T-helper 2 cell treated with Interferon-gamma antibody and Interleukin-4, amounts not matched to agents 5 μg/mL and 100 μg/mL, for 36 hours (primary cell): ENCODE results near the gene ANO1.

ENCODE experiments used
- DNase-seq: peaks from one replicate; pipeline ENCODE4 v3.0.0; 2021; ENCODE audit warnings: low spot score
- H3K27ac Mint-ChIP-seq: one replicate; pipeline ENCODE4 v1.8.0; 2021; ENCODE audit warnings: mild to moderate bottlenecking, mixed read lengths
- H3K27me3 Mint-ChIP-seq: one replicate; pipeline ENCODE4 v1.8.0; 2021; ENCODE audit warnings: low read depth, mixed read lengths
- H3K36me3 Mint-ChIP-seq: one replicate; pipeline ENCODE4 v1.8.0; 2021; ENCODE audit warnings: low read depth, mixed read lengths
- H3K4me1 Mint-ChIP-seq: one replicate; pipeline ENCODE4 v1.8.0; 2021; ENCODE audit warnings: low read depth, mixed read lengths
- H3K4me3 Mint-ChIP-seq: one replicate; pipeline ENCODE4 v1.8.0; 2022; ENCODE audit warnings: mild to moderate bottlenecking, moderate library complexity, mixed read lengths
- H3K9me3 Mint-ChIP-seq: one replicate; pipeline ENCODE4 v1.8.0; 2021; ENCODE audit warnings: mixed read lengths

Gene ANO1

DNA sequence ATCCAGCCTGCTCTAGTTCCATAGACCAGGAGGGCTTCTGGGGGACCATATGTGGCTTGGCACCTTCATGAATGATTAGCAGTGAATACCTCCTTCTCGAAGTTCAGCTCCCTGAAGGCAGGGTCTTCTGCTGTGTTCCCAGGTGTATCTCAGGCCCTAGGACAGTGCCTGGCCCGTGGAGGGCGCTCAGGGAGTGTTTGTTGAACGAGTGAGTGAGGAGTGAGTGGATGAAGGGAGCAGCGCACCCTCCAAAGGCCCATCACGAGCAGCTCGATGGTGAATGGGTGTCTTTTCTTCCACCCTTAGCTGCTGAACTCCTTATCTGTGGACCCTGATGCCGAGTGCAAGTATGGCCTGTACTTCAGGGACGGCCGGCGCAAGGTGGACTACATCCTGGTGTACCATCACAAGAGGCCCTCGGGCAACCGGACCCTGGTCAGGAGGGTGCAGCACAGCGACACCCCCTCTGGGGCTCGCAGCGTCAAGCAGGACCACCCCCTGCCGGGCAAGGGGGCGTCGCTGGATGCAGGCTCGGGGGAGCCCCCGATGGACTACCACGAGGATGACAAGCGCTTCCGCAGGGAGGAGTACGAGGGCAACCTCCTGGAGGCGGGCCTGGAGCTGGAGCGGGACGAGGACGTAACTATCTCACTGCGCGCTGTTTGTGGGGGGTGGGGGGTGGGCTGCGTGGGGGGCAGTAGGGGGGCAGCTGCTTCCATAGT is 9.5 kb downstream of the ANO1 start:
- Mint-ChIP-seq H3K27ac (no peak overlapping the region), H3K4me1 (no peaks in the 10 kb centered on the region), H3K36me3 (no peaks in the 10 kb centered on the region), H3K9me3 (no peaks in the 10 kb centered on the region), H3K27me3 (no peaks in the 10 kb centered on the region), H3K4me3 (no peak overlapping the region)
- no peak for DNase-seq

- H3K36me3 Mint-ChIP-seq = no peaks in the 10 kb centered on the region
- H3K27me3 Mint-ChIP-seq = no peaks in the 10 kb centered on the region
- no peak overlapping the region for H3K4me3 Mint-ChIP-seq
- no peaks in the 10 kb centered on the region for H3K9me3 Mint-ChIP-seq
- no peaks in the 10 kb centered on the region for H3K4me1 Mint-ChIP-seq
- DNase-seq = no peak
- H3K27ac Mint-ChIP-seq = no peak overlapping the region
Observed at GRCh38 chr11:70088735-70089250, 10.7 kb downstream of the ANO1 start.

GRCh38 chr11:70089631-70090030 is 11.5 kb downstream of the ANO1 start:
- Mint-ChIP-seq H3K4me1 (no peaks in the 10 kb centered on the region), H3K27ac (no peak overlapping the region), H3K4me3 (no peak overlapping the region), H3K27me3 (no peaks in the 10 kb centered on the region), H3K9me3 (no peaks in the 10 kb centered on the region), H3K36me3 (no peaks in the 10 kb centered on the region)
- DNase-seq = no peak

GRCh38 chr11:70090961-70091381 is 12.9 kb downstream of the ANO1 start:
- Mint-ChIP-seq H3K9me3 (no peaks in the 10 kb centered on the region), H3K27ac (no peak overlapping the region), H3K4me3 (no peak overlapping the region), H3K27me3 (peaks cover 2% of the 10 kb centered on the region), H3K36me3 (no peaks in the 10 kb centered on the region), H3K4me1 (no peaks in the 10 kb centered on the region)
- DNase-seq = no peak

DNA sequence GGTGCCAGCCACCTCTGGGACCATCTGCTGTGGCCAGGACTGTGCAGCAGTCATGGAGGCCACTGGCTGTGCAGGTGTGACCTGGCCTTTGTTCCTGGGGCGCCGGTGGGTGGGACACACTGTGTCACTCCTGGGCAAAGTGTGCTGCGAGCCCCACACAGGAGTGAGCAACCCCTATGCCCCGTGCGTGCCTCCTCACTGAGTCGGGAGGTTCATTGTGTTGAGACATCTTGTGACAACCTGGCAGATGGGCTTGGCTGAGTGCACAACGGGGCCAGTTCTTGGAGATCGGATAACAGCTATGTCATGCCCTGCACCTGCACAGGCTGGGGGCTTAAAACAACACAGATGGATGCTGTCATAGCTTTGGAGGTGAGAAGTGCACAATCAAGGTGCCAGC is 13.5 kb downstream of the ANO1 start:
- Mint-ChIP-seq H3K4me3 (no peak overlapping the region), H3K9me3 (no peaks in the 10 kb centered on the region), H3K36me3 (no peaks in the 10 kb centered on the region), H3K27ac (no peak overlapping the region), H3K4me1 (no peaks in the 10 kb centered on the region), H3K27me3 (peaks cover 2% of the 10 kb centered on the region)
- no peak for DNase-seq

DNA sequence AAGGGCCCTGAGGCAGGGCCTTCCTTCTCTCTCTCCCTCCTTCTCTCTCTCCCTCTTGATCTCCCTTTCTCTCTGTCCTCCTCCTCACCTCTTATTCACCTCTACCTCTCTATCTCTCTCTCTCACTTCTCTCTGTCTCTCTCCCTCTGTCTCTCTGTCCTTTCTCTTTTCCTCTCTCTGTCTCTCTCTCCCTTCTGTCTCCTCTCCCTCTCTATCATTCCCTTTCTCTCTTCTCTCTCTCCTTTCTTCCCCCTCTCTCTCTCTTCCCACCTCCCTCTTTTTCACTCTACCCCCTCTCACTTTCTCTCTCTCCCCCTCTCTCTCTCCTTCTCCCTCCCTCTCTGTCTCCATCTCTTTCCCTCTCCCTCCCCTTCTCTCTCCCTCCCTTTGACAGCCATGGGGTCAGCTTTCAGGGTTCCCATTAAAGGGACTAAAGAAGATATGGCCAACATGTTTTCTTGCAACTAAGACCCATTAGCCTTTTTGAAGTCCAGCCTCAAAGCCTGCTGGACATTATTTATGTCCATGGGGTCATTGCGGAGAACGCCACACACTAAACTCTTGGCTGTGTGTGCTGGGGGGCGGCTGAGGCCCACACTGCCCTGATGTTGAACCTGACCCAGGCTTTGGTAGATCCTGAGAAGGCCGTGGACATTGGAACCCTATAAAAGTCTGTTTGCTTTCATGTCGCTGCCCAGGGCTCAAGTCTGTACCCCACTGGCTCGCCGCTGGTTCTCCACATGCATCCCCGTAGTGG is 15.0 kb downstream of the ANO1 start:
- Mint-ChIP-seq H3K36me3 (no peaks in the 10 kb centered on the region), H3K27me3 (peaks cover 2% of the 10 kb centered on the region), H3K9me3 (no peaks in the 10 kb centered on the region), H3K4me1 (no peaks in the 10 kb centered on the region), H3K27ac (no peak overlapping the region), H3K4me3 (no peak overlapping the region)
- no peak for DNase-seq

DNA sequence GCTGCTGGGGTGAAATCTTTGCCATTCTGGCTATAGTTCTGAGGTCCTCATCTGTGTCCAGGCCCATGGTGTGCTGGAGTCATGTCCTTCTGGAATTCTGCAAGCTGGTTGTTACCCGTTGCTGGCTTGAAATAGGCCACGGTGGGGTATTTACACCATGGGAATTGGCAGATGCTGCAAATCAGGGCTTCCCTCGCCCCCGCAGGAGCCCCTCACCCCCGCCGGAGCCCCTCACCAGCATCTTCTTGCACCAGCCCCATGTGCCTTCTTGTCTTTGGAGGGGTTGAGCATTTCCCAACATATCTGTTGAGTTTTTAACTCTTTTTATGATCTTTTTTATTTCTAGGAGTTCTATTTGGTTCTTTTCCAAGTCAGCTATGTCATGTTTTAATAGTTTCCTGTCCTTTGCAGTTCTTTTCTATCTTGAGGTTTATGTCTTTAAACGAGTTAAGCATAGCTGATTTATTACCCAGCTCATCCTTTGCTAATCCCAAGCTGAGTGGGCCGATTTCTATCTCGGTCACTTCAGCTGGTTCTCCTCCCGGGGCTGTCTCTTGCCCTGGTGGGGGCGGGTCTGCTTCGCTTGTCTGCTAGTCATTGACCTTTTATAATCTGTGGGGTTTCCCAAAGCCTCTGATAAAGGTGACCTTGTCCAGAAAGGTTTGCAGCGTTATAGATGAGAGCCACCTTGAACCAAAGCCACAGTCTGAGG is 17.6 kb downstream of the ANO1 start:
- Mint-ChIP-seq H3K4me3 (no peak overlapping the region), H3K27ac (no peak overlapping the region), H3K4me1 (no peaks in the 10 kb centered on the region), H3K36me3 (no peaks in the 10 kb centered on the region), H3K27me3 (peaks cover 2% of the 10 kb centered on the region), H3K9me3 (no peaks in the 10 kb centered on the region)
- no peak for DNase-seq

- DNase-seq = no peak
- no peaks in the 10 kb centered on the region for H3K4me1 Mint-ChIP-seq
- H3K27me3 Mint-ChIP-seq = peaks cover 2% of the 10 kb centered on the region
- H3K4me3 Mint-ChIP-seq = no peak overlapping the region
- no peaks in the 10 kb centered on the region for H3K9me3 Mint-ChIP-seq
- no peak overlapping the region for H3K27ac Mint-ChIP-seq
- no peaks in the 10 kb centered on the region for H3K36me3 Mint-ChIP-seq
Observed at GRCh38 chr11:70097783-70098563, 19.9 kb downstream of the ANO1 start.

DNA sequence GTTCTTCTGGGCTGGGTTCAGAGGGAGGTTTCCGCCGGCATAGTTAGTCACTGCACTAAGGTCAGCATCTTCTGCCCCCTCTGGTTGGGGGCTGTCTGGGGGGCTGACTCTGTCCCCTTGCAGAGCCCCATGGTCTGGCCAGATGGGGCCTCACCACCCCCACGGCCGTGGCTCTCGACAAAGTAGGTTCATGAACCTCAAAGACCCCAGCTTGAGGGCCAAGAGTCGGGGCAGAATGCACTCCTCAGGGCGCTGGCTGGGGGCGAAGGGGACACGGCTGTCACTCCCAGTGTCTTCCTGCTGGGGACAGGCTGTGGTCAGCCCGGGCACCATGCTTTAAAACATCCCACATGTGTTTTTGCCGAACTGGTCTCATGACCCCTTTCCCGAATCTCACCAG is 20.8 kb downstream of the ANO1 start:
- H3K36me3 Mint-ChIP-seq = no peaks in the 10 kb centered on the region
- peaks cover 2% of the 10 kb centered on the region for H3K27me3 Mint-ChIP-seq
- H3K27ac Mint-ChIP-seq = no peak overlapping the region
- no peak for DNase-seq
- no peaks in the 10 kb centered on the region for H3K9me3 Mint-ChIP-seq
- no peak overlapping the region for H3K4me3 Mint-ChIP-seq
- no peaks in the 10 kb centered on the region for H3K4me1 Mint-ChIP-seq

DNA sequence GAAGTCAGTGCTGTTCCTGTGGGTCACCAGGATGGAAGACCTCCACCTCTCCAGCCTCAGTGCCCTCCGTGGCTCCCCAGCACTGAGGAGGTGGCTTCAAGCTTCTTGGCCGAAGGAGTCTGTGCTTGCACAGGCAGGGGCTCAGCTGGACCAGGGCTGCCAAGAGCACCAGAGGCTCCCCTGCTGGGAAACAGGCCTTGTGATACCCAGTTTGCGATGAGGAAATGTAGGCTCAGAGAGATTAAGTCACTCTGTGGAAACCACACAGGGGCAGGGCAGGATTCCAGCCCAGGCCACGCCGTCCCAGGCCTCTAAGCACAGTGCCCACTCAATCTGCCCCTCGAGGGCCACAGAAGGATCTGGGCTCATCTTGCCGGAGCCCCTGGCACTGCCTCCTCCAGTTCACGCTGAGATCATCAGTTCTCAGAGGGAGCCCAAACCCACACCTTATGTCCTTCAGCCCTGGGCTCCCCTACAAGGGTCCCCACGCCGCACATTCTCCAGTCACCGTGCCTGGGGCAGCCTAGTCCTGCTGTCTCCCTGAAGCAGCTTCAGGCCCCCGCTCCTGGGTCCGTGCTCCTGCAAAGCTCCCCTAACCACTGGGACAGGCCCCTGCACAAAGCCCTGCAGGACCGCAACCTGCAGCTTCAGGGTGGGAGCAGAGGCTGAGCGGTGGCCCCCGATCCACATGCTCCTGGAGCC is 21.6 kb downstream of the ANO1 start:
- Mint-ChIP-seq H3K4me1 (no peaks in the 10 kb centered on the region), H3K36me3 (no peaks in the 10 kb centered on the region)

GRCh38 chr11:70100280-70100603 is 22.1 kb downstream of the ANO1 start:
- no peak for DNase-seq
- no peaks in the 10 kb centered on the region for H3K9me3 Mint-ChIP-seq
- no peak overlapping the region for H3K27ac Mint-ChIP-seq
- no peaks in the 10 kb centered on the region for H3K4me1 Mint-ChIP-seq
- H3K4me3 Mint-ChIP-seq = no peak overlapping the region
- no peaks in the 10 kb centered on the region for H3K27me3 Mint-ChIP-seq
- H3K36me3 Mint-ChIP-seq = no peaks in the 10 kb centered on the region

More for the DNA sequence above, 21.6 kb downstream of the ANO1 start:
- Mint-ChIP-seq H3K27me3 (peaks cover 2% of the 10 kb centered on the region), H3K4me3 (no peak overlapping the region), H3K27ac (no peak overlapping the region), H3K9me3 (no peaks in the 10 kb centered on the region)
- DNase-seq = no peak

- Mint-ChIP-seq H3K9me3 (no peaks in the 10 kb centered on the region), H3K36me3 (no peaks in the 10 kb centered on the region), H3K27me3 (no peaks in the 10 kb centered on the region), H3K27ac (no peak overlapping the region), H3K4me3 (no peak overlapping the region), H3K4me1 (no peaks in the 10 kb centered on the region)
- no peak for DNase-seq
Observed at GRCh38 chr11:70100791-70101190, 22.7 kb downstream of the ANO1 start.

GRCh38 chr11:70103256-70103975 is 25.3 kb downstream of the ANO1 start:
- DNase-seq = no peak
- Mint-ChIP-seq H3K27me3 (no peaks in the 10 kb centered on the region), H3K9me3 (no peaks in the 10 kb centered on the region), H3K4me1 (no peaks in the 10 kb centered on the region), H3K4me3 (no peak overlapping the region), H3K36me3 (no peaks in the 10 kb centered on the region), H3K27ac (no peak overlapping the region)
